K562 (cell line): ENCODE measurements around the gene ELMO3. TPM values are rescaled to one million over a fixed set of nuclear protein-coding genes. Genes with fewer than 3 reads are reported as not detected.
A peak's percentile ranks its signal among the peaks of the same experiment; 100 is the strongest.

Source experiments
- ARHGAP35 ChIP-seq: fragments of 450-650 bp; IDR thresholded peaks from 2 replicates; pipeline ENCODE4 v1.6.1; 2018; ENCODE audit not compliant: partially characterized antibody
- BHLHE40 ChIP-seq: IDR thresholded peaks from 2 replicates; pipeline ENCODE4 v1.6.1; 2011; ENCODE audit warnings: low read length, improper control_type of control experiment
- CBFA2T2 ChIP-seq: fragments of 450-650 bp; conservative IDR thresholded peaks from 2 replicates; pipeline ENCODE4 v1.6.1; 2017; ENCODE audit warnings: mild to moderate bottlenecking
- RBFOX2 ChIP-seq: fragments of 200-400 bp; formaldehyde crosslinking; IDR thresholded peaks from 2 replicates; pipeline ENCODE4 v1.6.1; 2017; ENCODE audit warnings: low read depth, mild to moderate bottlenecking, low read length, moderate library complexity
- SNIP1 ChIP-seq: fragments of 450-650 bp; IDR thresholded peaks from 2 replicates; pipeline ENCODE4 v1.7.1; 2017; ENCODE audit warnings: low read depth, mild to moderate bottlenecking
- TAF15 ChIP-seq: fragments of 200-400 bp; formaldehyde crosslinking; IDR thresholded peaks from 2 replicates; pipeline ENCODE4 v1.6.1; 2017; ENCODE audit warnings: mild to moderate bottlenecking, low read depth, low read length, moderate library complexity
- TFE3 ChIP-seq: fragments of 450-650 bp; formaldehyde crosslinking; IDR thresholded peaks from 2 replicates; pipeline ENCODE4 v1.4.0; 2020; ENCODE audit warnings: mild to moderate bottlenecking, mixed read lengths
- USF2 ChIP-seq: sonication (generic); formaldehyde crosslinking; IDR thresholded peaks from 2 replicates; pipeline ENCODE4 v1.5.0; 2020; ENCODE audit warnings: missing genetic modification reagents
- YY1 ChIP-seq, 3 experiments: IDR thresholded peaks; 2 replicates each; pipeline ENCODE4 v1.6.1; 2011; ENCODE audit warnings: low read length in 2 of 3, mild to moderate bottlenecking in 2 of 3, moderate library complexity in 2 of 3, borderline replicate concordance in 1 of 3, control low read depth in 1 of 3, low read depth in 1 of 3; ENCODE audit not compliant: insufficient read depth in 3 of 3, insufficient replicate concordance in 2 of 3, control insufficient read depth in 1 of 3, insufficient read length in 1 of 3; ENCODE audit errors: extremely low read depth in 1 of 3
- ZBTB49 ChIP-seq: sonication (generic); formaldehyde crosslinking; IDR thresholded peaks from 2 replicates; pipeline ENCODE4 v1.8.0; 2022; ENCODE audit warnings: missing genetic modification reagents, mild to moderate bottlenecking, borderline replicate concordance
- ZNF280A ChIP-seq: fragments of 450-650 bp; IDR thresholded peaks from 2 replicates; pipeline ENCODE4 v1.6.1; 2018; ENCODE audit warnings: mild to moderate bottlenecking, low read depth; ENCODE audit not compliant: partially characterized antibody
- polyA plus RNA-seq, 8 experiments: library from polyadenylated mRNA; depleted of rRNA in 4 of 8; stranded (reverse) in 5 of 8; unstranded in 3 of 8; fragments of >200 nt; fragmentation: Nextera tagmentation in 2 of 8; fragmentation: Illumina TruSeq in 1 of 8; extraction: Ambion mirVana in 2 of 8; extraction: Trizol in 1 of 8; gene quantifications; 2 replicates each; pipeline versions ENCODE4 v1.2.1 to v1.2.3, GENCODE V29; 2011 to 2014; ENCODE audit warnings: inconsistent platforms in 1 of 8, missing spikeins in 1 of 8
- total RNA-seq, 7 experiments: library from RNA; depleted of rRNA in 6 of 7; stranded (reverse); fragments of >200 nt in 6 of 7; fragmentation: Illumina TruSeq in 2 of 7; extraction: Trizol in 2 of 7; gene quantifications; 2 replicates each; pipeline versions ENCODE4 v1.2.1 to v1.2.3, GENCODE V29; 2011 to 2021; ENCODE audit warnings: low replicate concordance in 1 of 7

ELMO3 gene
- total and polyA plus RNA-seq, 9 of the 15 experiments (the other 6 are each of a cell fraction or from before 2014, with no cell fraction given): 0.04 to 5.1 (median 1.5) TPM

GRCh38 chr16:67150833-67151396, 48.0 kb upstream of the ELMO3 start, which contains the start of gene B3GNT9 (continued):
- TF ChIP-seq TFE3 (CRISPR knock-in tag) (peak; percentile 30; the same call in 1 of the 2 replicates), USF2 (peak; percentile 78), CBFA2T2 (0 out of 2 replicates have a peak, but pooled peaks have one; percentile 10), YY1 (IDR thresholded peaks at IDR 0.05; ENCODE audit: borderline replicate concordance in 1 of 3, control insufficient read depth in 1 of 3, extremely low read depth in 1 of 3, insufficient read depth in 3 of 3, insufficient read length in 1 of 3, insufficient replicate concordance in 2 of 3, low read depth in 1 of 3, low read length in 2 of 3) (no peak), SNIP1 (no peak), TAF15 (no peak), BHLHE40 (peak; percentile 27; the same call in 1 of the 2 replicates), RBFOX2 (peak; percentile 46; the same call in 1 of the 2 replicates), ZBTB49 (CRISPR knock-in tag) (no peak), ZNF280A (no peak), ARHGAP35 (no peak)
- TF ChIP-seq, all 486 proteins: peak for 12
